HG03025 (cell line): ENCODE data around the gene TOM1L1.

Source experiments
- ATAC-seq: cut with Tn5 transposase; IDR thresholded peaks from one replicate; pipeline ENCODE4 v1.9.1; 2021; ENCODE audit warnings: mild to moderate bottlenecking, moderate library complexity; ENCODE audit not compliant: unreplicated experiment, low FRiP score

TOM1L1 gene

GRCh38 chr17:54985476-54985875 lies 84.8 kb downstream of the TOM1L1 start:
- ATAC-seq, result no peak

- no peak for ATAC-seq
These were observed 89.5 kb downstream of the TOM1L1 start for GRCh38 chr17:54990118-54990517.

GRCh38 chr17:54991567-54991966 lies 90.9 kb downstream of the TOM1L1 start:
- ATAC-seq, result no peak

GRCh38 chr17:54992797-54993639 lies 92.4 kb downstream of the TOM1L1 start:
- ATAC-seq, result no peak

- no peak for ATAC-seq
These were observed 95.8 kb downstream of the TOM1L1 start for GRCh38 chr17:54996441-54996840.

- no peak for ATAC-seq
These were observed 101.8 kb downstream of the TOM1L1 start for GRCh38 chr17:55002458-55002857.

GRCh38 chr17:55004484-55004883 lies 103.8 kb downstream of the TOM1L1 start:
- no peak for ATAC-seq

- no peak for ATAC-seq
These were observed 104.9 kb downstream of the TOM1L1 start for GRCh38 chr17:55005520-55005919.
